ENCODE measurements around the gene KCNQ1. TPM values are rescaled to one million over a fixed set of nuclear protein-coding genes. Genes with fewer than 3 reads are reported as not detected.

The KCNQ1 gene
- total RNA-seq, 1 experiment from 2014 or later: not detected

- POLR2A ChIA-PET: no interaction called here
- intact Hi-C loops (cut with micrococcal nuclease): no loop called here
- no peak overlapping the region for H3K4me3 Mint-ChIP-seq (ENCODE audit: unreplicated experiment)
- peaks cover 19% of the 10 kb centered on the region for H3K27me3 Mint-ChIP-seq (ENCODE audit: insufficient read depth, unreplicated experiment)
- CTCF ChIA-PET: interaction anchor here (0.7 to 1.3 kb wide), 2 partner anchors 164 to 315 kb away, joined by 3 read pairs; no protein-coding TSS in a partner anchor
- DNase-seq (ENCODE audit: unreplicated experiment): no peak
- TF ChIP-seq, protein P1, sequence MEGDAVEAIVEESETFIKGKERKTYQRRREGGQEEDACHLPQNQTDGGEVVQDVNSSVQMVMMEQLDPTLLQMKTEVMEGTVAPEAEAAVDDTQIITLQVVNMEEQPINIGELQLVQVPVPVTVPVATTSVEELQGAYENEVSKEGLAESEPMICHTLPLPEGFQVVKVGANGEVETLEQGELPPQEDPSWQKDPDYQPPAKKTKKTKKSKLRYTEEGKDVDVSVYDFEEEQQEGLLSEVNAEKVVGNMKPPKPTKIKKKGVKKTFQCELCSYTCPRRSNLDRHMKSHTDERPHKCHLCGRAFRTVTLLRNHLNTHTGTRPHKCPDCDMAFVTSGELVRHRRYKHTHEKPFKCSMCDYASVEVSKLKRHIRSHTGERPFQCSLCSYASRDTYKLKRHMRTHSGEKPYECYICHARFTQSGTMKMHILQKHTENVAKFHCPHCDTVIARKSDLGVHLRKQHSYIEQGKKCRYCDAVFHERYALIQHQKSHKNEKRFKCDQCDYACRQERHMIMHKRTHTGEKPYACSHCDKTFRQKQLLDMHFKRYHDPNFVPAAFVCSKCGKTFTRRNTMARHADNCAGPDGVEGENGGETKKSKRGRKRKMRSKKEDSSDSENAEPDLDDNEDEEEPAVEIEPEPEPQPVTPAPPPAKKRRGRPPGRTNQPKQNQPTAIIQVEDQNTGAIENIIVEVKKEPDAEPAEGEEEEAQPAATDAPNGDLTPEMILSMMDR (IDR thresholded peaks at IDR 0.05; ENCODE audit: unreplicated experiment): no peak
- no TSS peak for BruUV-seq (replicated peaks)
- no peaks in the 10 kb centered on the region for H3K4me1 Mint-ChIP-seq (ENCODE audit: insufficient read depth, unreplicated experiment)
- H3K27ac Mint-ChIP-seq (ENCODE audit: low read depth, unreplicated experiment): no peak overlapping the region
- H3K36me3 Mint-ChIP-seq (ENCODE audit: insufficient read depth, unreplicated experiment): peaks cover 6% of the 10 kb centered on the region
- no peaks in the 10 kb centered on the region for H3K9me3 Mint-ChIP-seq (ENCODE audit: unreplicated experiment)
Measured at GRCh38 chr11:2728663-2729332, 284.0 kb downstream of the KCNQ1 start.

- Mint-ChIP-seq H3K27ac (ENCODE audit: low read depth, unreplicated experiment) (no peak overlapping the region), H3K36me3 (ENCODE audit: insufficient read depth, unreplicated experiment) (no peaks in the 10 kb centered on the region), H3K4me1 (ENCODE audit: insufficient read depth, unreplicated experiment) (no peaks in the 10 kb centered on the region), H3K9me3 (ENCODE audit: unreplicated experiment) (no peaks in the 10 kb centered on the region), H3K4me3 (ENCODE audit: unreplicated experiment) (no peak overlapping the region), H3K27me3 (ENCODE audit: insufficient read depth, unreplicated experiment) (peaks cover 19% of the 10 kb centered on the region)
- BruUV-seq (replicated peaks): no TSS peak
- DNase-seq (ENCODE audit: unreplicated experiment): no peak
- ChIA-PET CTCF (no interaction called here), POLR2A (no interaction called here)
- TF ChIP-seq, protein P1 (IDR thresholded peaks at IDR 0.05; ENCODE audit: unreplicated experiment): no peak
- intact Hi-C loops (cut with micrococcal nuclease): no loop called here
Measured at GRCh38 chr11:2729841-2730240, 285.0 kb downstream of the KCNQ1 start.

DNA sequence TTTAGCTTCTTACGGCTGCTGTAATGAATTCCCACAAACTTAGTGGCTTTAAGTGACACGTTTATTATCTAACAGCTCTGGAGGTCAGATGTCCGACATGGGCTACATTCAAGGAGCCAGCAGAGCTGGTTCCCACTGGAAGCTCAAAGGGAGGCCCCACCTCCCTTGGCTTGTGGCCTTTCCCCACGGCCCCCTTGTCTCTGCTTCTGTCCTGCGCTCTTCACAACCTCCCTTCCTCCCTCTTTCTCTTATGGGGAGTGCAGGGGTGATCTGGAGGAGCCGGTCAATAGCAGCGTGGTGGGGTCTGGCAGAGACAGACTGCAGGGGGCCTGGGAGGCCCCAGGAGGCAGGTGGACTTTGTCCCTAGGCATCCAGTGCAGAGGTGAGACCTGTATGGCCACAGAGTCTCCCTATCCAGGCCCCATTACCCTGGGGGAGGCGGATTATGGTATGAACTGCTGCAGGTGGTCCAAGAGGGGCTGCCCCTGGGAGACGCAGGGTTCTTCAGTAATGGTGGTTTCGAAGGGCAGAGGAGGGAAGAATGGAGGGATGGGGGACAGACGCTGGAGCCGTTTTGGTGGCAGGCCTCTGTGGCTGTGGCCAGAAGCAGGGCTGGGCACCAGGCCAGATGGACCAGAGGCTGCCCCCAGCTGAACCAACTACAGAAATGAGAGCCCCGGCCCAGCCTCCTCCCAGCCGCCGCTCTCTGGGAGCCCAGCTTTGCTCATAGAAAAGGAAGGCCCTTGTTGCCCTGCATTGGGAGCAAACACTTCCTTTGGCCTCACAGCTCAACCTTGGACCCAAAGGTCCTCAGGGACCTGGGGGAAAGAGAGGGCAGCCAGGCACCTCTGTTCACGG, 285.7 kb downstream of the KCNQ1 start:
- Mint-ChIP-seq H3K27ac (ENCODE audit: low read depth, unreplicated experiment) (no peak overlapping the region), H3K9me3 (ENCODE audit: unreplicated experiment) (no peaks in the 10 kb centered on the region), H3K36me3 (ENCODE audit: insufficient read depth, unreplicated experiment) (no peaks in the 10 kb centered on the region), H3K27me3 (ENCODE audit: insufficient read depth, unreplicated experiment) (peaks cover 19% of the 10 kb centered on the region), H3K4me1 (ENCODE audit: insufficient read depth, unreplicated experiment) (no peaks in the 10 kb centered on the region), H3K4me3 (ENCODE audit: unreplicated experiment) (no peak overlapping the region)
- CTCF ChIA-PET: no interaction called here
- no TSS peak for BruUV-seq (replicated peaks)
- intact Hi-C loops (cut with micrococcal nuclease): no loop called here
- POLR2A ChIA-PET: no interaction called here
- DNase-seq (ENCODE audit: unreplicated experiment): no peak
- TF ChIP-seq, protein P1 (IDR thresholded peaks at IDR 0.05; ENCODE audit: unreplicated experiment): no peak

Data from MCF 10A (cell line).